ENCODE data around the gene SSH2.
"Not testable (repeated sequence)": the region's sequence is repeated elsewhere in the genome, so short reads cannot be mapped to it uniquely, and the experiment has no call there.

Gene SSH2

DNA sequence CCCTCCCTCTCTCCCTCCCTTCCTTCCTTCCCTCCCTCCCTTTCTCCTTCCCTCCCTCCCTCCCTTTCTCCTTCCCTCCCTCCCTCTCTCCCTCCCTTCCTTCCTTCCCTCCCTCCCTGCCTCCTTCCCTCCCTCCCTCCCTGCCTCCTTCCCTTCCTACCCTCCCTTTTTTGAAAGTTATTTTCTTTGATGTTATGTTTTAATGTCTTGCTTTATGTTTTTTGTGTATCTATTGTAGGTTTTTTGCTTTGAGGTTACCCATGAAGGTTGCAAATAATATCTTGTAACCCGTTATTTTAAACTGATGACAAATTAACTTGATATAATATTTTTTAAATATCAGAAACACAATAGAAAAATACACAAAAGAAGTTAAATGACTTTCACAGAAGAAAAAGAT, 96.2 kb downstream of the SSH2 start:
- no peak for DNase-seq

DNA sequence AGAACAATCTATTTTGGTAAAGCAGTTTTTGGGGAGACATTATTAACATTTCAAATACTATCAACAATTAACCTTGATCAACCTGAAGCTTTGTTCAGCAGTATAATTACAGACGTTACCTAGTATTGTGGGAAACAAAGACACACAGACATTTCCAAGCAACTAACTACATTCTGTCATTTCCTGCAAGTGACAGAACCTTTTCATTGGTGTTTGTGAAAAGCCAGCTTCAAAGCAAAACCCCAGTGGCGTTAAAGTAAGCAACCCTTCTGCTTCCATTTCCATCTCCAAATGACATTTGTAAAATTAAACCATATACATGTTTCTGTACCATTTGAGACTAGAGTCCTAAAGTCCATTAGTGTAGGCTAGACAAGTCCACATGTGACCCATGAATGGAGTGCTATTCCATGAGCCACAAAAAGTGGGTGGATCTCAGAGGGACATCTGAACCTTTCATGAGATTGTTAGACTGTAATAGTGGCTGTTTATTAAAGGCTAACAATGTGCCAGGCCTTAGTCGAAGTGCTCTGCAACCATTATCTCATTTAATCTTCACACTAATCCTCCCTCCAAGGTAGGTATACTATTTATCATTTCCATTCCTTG, 101.2 kb downstream of the SSH2 start:
- DNase-seq: no peak

DNA sequence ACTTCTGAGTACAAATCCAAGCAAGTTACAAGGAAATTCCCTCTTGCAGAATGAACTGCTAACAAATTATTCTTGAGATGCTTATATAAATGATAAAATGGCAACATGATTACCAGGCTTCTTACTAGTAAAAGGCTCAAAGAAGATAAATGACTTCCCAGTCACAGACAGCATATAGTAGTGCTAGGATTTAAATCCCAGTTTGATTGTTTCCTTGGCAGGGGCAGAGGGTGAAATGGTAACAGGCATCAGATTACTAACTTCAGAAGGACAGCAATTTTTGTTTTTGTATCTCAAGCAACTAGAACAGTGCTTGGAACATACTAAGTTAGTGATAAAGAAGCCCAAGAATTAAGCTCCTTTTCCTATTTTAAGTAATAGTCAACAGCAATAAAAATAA, 102.8 kb downstream of the SSH2 start:
- DNase-seq: no peak

DNA sequence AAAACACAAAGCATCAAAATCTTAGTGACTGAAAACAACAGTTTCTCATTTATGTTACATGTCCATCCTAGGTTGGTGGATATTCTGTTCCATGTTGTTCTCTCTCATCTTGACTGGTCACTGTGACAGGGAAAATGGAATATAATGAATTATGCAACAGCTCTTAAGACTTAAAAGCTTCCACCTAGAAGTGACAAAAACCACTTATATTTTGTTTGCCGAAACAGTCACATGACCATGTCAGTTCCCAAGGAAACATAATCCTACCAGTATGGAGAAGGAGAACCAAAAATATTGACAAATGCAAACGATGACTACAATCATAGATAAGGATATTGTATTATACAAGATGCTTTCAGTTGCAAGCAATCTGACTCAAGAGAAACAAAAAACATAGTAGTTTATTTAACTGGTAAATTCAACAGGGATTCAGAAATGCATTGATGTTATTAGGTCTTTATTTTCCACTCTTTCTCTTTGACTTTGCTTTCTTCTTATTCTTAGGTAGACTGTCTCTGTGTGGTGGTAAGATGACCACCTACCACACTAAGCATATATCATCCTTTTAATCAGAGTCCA, 103.8 kb downstream of the SSH2 start:
- DNase-seq: no peak

DNA sequence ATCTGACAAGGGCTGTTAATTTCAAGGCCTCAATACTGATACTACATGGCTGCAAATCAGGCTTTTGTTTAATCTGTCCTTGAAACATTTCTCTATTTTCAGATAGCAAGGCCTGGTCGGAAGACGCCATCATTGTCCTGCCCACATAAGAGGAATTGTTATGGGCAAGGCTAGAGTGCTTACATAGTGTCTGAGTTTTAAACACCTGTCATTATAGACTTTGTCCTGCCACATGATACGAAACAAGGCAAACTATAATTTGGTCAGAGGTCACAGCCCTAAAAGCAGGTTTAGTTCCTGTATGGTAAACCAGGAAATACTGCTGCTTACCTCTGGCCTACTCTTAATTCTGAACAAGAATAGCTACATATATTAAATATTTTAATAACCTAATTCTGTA, 104.4 kb downstream of the SSH2 start:
- DNase-seq: no peak

DNA sequence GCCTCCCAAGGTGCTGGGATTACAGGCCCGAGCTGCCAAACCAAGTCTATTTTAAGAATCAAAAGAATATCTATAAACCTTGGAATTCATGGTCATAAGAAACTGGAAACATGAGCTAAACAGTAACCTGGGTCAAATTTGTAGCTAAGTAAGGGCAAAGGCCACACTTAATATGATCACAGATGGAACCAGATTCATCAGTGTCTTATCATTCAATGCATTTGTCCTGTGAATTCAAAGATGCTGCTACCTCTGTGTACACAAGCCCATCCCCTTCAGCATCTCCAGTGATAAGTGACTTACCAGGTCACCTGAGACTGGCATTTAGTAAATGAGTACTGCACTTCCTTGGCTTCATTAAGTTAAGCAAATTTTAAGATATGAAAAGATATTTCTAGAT, 108.1 kb downstream of the SSH2 start:
- DNase-seq: no peak

DNA sequence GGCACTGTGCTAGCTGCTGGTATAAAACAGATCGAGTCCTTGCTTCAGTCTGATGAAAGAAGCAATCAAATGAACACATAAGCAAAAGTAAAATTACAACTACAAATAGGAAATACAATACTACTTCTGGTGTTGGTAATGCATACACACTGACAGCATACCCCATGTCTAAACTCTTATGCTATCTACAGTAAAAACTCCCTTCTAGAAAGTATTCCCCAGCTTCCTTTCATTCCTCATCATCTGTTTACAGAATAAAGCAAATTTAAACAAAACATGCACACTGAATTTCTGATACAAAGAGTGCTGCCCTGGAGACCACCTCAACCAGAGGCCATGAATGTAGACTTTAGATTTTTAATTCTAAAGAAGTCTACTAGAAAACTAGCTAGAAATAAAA, 109.6 kb downstream of the SSH2 start:
- DNase-seq: no peak

DNA sequence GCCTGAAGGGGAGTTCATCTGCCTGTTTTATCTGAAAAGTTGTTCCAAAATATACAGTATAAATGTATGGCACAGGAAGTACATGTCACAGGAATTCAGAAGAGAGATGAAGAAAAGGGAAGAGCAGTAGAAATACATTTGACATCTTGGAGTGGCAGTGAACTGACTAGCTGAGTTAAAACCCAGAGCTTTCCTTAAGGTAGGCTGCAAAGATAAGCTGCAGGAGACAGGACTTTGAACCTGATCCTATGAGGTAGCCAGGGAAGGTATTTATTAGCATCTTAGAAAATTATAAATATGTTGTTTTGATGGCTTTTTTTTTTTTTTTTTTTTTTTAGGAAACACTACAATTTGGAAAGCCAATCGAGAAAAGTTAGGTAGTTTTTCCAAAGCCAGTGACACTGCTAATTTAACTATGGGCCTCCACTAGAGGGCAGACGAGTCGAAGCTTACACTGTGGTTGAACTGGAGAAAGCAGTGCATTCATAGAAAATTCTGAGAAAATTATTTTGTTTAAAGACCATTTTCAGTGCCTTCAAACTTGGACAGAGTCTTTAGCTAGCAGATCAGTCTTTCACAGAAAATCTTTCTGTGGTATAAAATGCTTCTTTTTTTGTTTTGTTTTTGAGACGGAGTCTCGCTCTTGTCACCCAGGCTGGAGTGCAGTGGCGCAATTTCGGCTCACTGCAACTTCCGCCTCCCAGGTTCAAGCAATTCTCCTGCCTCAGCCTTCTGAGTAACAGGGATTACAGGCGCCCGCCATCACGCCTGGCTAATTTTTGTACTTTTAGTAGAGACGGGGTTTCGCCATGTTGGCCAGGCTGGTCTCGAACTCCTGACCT, 122.3 kb downstream of the SSH2 start:
- DNase-seq: peak in 1 of 2 experiments; percentile 55

DNA sequence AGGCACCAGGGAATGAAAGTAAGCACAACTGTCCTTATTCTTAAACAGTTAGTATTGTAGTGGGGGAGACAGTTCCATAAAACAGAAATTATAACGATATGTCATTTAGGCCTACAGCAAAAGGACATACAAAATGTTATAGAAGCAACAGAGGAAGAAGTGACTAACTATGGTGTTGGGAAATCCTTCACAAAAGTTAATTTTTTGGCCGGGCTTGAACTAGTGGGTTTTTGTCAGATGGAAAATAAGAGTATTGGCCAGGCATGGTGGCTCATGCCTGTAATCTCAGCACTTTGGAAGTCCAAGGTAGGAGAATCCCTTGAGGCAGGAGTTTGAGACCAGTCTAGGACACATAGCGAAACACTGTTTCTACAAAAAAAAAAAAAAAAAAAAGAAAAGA, 127.8 kb downstream of the SSH2 start:
- DNase-seq: no peak

DNA sequence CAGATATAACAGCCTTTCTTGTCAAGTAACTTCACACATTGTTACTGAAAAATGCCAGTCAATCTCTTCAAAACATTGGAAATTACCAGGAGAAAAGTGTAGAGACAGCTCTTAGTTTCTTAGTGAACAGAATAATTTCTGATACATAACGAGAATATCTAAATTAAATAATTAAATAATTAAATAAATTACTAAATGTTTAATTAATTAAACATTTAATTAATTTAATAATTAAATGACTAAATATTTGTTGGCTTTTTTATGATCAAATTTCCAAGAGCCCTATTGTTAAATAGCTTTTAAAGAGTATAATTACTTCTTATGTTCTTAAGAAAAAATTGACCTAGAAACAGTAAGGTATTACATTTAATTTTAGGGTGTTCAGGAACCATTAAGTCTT, 129.6 kb downstream of the SSH2 start:
- no peak for DNase-seq

DNA sequence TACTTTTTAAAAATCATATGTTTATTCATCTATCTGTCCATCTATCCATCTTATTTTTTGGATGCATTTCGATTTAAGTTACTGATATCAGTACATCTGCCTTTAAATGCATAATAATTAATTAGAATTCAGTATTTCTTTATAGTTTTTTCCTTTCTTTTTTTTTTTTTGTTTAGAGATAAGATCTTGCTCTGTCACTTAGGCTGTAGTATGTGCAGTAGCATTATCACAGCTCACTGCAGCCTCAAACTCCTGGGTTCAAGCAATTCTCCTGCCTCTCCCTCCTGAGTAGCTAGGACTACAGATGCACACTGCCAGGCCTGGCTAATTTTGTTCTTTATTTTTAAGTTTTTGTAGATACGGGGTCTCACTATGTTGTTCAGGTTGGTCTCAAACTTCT, 133.4 kb downstream of the SSH2 start:
- DNase-seq: no peak

DNA sequence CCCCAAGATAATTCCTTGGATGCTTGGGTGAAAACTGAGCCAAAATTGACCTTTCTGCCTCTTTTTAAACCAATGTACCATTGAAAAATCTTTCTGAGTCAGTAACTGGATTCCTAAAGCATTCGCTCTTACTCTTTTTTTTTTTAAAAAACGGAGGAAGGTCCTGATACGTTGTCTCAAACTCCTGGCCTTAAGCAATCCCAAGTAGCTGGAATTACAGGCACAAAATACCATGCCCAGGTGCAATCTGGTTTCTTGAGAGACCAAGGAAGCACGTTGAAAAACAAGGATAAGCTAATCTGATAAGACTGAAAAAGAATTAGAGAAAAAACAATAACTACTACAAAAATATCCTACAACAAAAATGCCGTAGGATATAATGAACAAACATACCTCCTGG, 136.5 kb downstream of the SSH2 start:
- DNase-seq: no peak

DNA sequence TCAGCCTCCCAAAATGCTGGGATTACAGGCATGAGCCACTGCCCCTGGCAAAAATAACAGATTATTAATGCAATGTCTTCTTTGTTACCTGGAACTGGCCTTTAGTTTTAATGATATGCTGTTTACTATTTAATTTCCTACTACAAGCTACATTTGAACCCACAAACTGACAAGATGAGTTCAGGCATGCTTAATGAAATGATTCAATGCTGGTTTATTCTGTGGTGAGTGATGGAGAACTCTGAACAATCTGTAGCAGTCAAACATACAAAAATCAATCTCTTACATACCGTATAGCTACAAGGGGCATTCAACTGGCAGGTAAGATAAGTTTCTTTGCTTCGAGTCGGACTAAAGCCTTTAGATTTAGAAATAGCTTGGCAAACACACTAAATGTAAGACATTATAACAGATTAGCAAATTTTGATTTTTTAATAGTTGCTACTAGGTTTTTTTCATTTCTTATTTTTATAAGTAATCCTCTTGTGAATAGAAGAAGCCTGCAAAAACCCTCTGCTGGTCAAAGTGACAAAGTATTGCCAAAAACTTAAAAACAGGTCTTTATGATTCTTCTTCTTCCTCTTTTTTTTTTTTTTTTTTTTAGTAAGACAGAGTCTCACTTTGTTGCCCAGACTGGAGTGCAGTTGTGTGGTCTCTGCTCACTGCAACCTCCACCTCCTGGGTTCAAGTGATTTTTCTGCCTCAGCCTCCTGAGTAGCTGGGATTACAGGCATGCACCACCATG, 138.5 kb downstream of the SSH2 start:
- DNase-seq: no peak

DNA sequence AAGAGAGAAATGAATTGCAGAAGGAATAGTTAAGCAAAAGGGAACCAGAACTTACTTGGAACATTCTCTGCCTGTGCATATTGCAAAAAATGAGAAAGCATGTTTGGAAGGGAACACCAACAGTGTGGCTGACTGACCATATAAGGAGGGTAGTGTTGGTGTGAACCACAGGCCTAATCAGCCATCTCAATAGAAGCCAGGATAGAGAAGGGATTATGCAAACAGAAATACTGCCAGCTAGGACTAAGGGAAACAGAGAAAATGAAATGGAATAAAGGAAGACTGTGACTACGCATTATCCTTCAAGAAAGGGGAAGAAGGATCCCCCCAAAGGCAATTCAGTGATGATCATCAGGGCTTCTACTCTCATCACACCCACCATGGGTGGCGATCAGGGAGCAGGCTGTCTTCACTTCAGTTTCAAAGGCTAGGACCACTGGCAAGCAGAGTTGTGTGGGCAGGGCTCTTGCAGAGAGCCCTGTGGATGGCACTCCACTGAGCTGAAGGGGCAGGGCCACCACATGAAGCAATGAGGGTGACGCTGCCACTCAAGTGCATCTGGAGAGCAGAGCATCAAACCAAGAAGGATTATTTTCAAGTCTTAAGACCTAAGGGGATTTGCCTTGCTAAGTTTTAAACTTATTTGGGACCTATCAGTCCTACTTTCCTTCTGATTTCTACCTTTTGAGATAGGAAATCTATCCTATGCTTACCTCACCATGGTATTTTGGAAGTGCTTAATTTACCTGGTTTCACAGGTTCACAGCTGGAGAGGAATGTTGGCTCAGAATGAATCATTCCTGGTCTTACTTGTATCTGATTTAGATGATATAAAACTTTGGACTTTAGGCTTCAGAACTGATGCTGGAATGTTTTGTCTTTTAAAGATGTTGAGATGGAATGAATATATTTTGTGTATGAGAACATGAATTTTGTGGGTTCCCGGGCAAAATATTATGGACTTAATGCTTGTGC, 140.5 kb downstream of the SSH2 start:
- no peak for DNase-seq

DNA sequence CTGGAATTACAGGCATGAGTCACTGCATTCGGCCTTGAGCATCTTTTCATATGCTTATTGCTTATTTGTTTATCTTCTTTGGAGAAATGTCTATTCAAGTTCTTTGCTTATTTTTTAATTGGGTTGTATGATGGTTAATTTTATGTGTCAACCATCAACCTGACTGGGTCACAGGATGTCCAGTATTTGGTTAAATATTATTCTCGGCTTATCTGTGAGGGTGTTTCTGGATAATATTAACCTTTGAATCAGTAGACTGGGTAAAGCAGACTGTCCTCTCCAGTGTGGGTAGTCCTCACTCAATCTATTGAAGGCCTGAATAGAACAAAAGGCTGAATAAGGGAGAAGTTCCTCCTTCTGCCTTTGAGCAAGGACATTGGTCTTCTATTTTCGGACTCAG, 142.0 kb downstream of the SSH2 start:
- no peak for DNase-seq

DNA sequence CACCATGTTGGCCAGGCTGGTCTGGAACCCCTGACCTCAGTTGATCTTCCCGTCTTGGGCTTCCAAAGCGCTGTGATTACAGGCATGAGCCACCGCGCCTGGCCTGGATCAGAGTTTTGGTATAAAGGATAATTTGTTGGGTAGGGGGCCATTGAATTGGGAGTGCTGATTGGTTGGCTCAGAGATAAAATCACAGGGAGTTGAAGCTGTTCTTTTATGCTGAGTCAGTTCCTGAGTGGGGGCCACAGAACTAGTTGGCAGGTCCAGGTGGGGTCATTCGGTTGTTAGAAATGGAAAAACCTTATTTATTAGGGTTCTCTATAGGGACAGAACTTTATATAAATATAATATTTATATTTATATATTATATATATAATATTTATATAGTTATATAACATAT, 147.1 kb downstream of the SSH2 start:
- DNase-seq: no peak

DNA sequence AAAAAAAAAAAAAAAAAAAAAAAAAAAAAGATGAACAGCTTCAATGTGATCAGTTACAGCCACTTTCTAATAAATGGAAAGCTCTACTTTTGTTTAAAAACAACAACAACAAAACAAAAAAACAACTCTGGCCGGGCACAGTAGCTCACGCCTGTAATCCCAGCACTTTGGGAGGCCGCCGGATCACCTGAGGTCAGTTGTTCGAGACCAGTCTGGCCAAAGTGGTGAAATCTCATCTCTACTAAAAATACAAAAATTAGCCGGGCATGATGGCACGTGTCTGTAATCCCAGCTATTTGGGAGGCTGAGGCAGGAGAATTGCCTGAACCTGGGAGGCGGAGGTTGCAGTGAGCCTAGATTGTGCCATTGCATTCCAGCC, 150.2 kb downstream of the SSH2 start:
- not testable (repeated sequence) for DNase-seq

DNA sequence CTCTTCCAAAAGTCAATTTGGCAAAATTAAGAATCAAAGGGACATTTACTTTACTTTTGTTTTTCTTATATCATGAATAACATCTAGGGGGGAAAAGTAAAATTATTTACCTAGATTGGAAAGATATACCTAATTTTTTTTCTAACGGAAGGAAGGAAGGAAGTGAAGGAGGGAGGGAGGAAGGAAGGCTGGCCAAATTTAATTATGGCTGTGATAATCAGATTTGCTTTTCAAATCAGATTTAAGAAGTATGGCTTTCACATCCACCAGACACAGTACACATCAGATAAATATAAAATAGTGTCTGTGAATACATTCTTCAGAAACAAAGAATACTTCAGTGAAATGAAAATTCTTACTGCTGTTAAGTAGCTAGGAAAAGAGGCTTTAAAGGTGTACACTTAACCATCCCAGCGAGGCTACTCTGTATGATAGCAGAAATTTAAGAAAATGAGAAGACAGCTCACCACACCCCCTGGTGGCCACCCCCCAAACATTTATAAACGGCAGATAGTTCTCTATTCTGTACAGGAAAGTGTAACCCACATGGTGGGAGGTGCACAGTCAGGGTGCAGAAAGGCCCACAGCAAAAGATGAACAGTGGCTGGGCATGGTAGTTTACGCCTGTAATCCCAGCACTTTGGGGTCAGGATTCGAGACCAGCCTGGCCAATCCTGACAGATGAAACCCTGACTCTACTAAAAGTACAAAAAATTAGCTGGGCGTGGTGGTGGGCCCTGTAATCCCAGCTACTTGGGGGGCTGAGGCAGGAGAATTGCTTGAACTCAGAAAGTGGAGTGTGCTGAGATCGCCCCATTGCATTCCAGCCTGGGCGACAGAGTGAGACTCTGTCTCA, 150.8 kb downstream of the SSH2 start:
- DNase-seq: no peak

DNA sequence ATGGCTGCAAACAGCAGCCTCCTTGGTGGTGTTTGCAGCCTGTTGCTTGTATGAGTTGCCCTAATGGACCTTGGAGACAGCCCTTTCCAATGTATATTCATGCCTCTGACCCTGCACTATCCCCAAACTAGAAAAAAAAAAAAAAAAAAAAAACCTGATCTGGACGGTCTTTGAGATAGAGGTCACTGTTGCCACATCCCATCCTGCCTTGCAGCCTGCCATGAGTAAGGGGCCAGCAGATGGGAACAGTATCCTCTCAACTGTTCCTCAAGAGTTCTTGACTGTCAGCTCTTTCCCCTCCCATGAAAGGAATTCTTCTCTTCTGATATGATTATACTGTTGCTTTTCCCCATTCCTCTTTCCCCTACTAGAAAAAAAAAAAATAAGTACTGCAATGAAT, 152.4 kb downstream of the SSH2 start:
- DNase-seq: no peak

DNA sequence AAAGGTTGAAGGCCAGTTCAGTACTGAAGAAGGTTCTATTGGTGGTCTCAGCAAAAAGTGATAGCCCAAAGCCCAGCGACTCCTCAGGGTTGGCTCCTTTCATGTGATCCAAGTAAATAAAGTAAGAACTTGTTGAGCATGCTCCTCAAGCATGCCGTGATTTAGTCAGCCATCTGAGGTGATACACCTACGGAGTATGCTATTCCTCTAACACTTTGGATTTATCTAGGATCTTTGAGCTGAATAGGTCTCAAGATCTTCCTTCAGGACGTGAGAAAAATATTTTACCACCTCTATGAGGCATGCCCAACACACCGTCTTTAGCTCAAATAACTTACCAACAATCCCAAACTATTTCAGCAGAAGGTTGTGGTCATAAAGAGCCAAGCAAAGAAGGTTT, 154.0 kb downstream of the SSH2 start:
- no peak for DNase-seq

DNA sequence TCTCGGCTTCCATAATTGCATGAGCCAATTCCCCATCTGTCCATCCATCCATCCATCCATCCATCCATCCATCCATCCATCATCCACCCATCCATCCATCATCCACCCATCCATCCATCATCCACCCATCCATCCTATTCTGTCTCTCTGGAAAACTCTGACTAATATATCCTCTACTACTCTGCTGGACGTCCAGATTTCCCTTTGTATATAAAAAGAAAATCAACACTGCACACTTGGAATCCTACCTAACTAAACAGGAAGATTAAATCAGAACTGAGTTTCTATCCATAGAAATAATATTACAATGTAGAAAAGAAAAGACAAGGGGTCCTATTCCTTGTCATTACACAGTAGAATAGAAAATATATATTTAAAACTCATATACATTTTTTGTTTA, 157.0 kb downstream of the SSH2 start:
- DNase-seq: no peak

DNA sequence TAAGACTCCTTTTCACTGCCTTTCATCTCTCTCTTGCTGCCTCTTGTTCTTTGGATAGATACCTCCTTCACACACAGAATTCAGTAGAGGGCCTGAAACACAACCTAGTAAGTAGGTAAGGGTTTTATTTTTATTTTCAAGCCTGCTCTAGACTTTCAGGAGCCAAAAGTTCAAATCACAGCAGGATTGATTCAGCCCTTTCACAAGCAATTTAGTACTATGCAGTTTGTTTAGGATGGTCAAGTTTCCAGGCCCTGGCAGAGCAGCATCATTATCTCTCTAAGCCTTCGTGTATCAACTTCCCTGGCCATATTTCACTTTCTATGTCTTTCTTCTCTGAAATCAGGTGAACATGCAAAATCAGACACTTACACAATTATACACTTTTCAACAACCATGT, 158.5 kb downstream of the SSH2 start:
- DNase-seq: no peak

Data from NCI-H1930 (cell line).